Measurements from ENCODE around the gene ULK4. TPM values are rescaled to one million over a fixed set of nuclear protein-coding genes. Genes with fewer than 3 reads are reported as not detected.

ULK4 gene
- polyA plus RNA-seq, 10 donors = 1.2 to 3.7 (median 2.1) TPM

DNA sequence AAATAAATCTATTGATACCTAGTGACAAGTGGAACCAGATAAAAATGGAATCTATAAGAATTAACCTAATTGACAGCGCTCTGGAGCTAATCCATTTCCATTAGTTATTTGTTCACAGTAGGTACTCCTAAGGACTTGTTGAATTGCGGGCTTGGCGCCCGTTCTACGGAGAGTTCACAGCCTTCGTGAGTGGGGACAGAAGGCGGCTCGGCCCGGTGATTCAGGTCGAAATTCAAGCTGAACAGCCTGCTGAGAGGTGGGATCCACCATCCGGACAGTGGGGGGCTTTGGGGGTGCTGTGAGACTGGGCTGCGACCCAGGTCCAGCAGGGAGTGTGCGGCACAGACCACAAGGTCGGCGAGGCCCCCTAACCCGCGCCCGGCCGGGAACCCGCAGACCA is 763.4 kb downstream of the ULK4 start:
- peak in 1 of 3 donors; percentile 43 for DNase-seq

GRCh38 chr3:41198046-41198445 is 763.9 kb downstream of the ULK4 start:
- DNase-seq = no peak

Other genes with a start within 250 kb of the ULK4 start
- 100 to 1,000 TPM in 4 of 10 donors, 10 to 100 TPM in 6; 72.3 to 110 (median 90.8) TPM for gene TRAK1, start 129.3 kb upstream of the ULK4 start, polyA plus RNA-seq (ENCODE audit: insufficient read length in 10 of 10)